Nephron (organoid): Measurements from ENCODE around the gene FANCE.
A peak's percentile ranks its signal among the peaks of the same experiment; 100 is the strongest.

Experiments
- H3K27ac Mint-ChIP-seq, 3 experiments: 2 replicates each; pipeline ENCODE4 v1.8.0; 2020; ENCODE audit warnings: mixed read lengths in 3 of 3, mild to moderate bottlenecking in 2 of 3, moderate library complexity in 1 of 3
- H3K27me3 Mint-ChIP-seq: 2 replicates; pipeline ENCODE4 v1.8.0; 2021; ENCODE audit warnings: low read depth, mild to moderate bottlenecking, moderate library complexity, mixed read lengths
- H3K36me3 Mint-ChIP-seq: 2 replicates; pipeline ENCODE4 v1.8.0; 2020; ENCODE audit warnings: low read depth, mixed read lengths
- H3K4me1 Mint-ChIP-seq: 2 replicates; pipeline ENCODE4 v1.8.0; 2020; ENCODE audit warnings: mixed read lengths
- H3K4me3 Mint-ChIP-seq, 3 experiments: 2 replicates each; pipeline ENCODE4 v1.8.0; 2020; ENCODE audit warnings: mild to moderate bottlenecking in 3 of 3, mixed read lengths in 3 of 3, moderate library complexity in 2 of 3
- H3K9me3 Mint-ChIP-seq: 2 replicates; pipeline ENCODE4 v1.8.0; 2020; ENCODE audit warnings: mixed read lengths
- TF ChIP-seq, protein P1 (sequence below), 3 experiments: fragments of 200-600 bp; sonication (generic); IDR thresholded peaks; one replicate each; pipeline ENCODE4 v1.5.0; 2021; ENCODE audit warnings: antibody characterized with exemption in 3 of 3; ENCODE audit not compliant: unreplicated experiment in 3 of 3

Gene FANCE

GRCh38 chr6:35483062-35483461 lies 30.9 kb downstream of the FANCE start:
- Mint-ChIP-seq H3K27me3 (no peaks in the 10 kb centered on the region), H3K4me1 (peaks cover 28% of the 10 kb centered on the region), H3K4me3 (peak overlapping the region in 2 of 3 experiments; percentile 41 to 46), H3K9me3 (no peaks in the 10 kb centered on the region), H3K27ac (peak overlapping the region; percentile 64 to 93 (median 91)), H3K36me3 (peaks cover 29% of the 10 kb centered on the region)
- TF ChIP-seq, protein P1, sequence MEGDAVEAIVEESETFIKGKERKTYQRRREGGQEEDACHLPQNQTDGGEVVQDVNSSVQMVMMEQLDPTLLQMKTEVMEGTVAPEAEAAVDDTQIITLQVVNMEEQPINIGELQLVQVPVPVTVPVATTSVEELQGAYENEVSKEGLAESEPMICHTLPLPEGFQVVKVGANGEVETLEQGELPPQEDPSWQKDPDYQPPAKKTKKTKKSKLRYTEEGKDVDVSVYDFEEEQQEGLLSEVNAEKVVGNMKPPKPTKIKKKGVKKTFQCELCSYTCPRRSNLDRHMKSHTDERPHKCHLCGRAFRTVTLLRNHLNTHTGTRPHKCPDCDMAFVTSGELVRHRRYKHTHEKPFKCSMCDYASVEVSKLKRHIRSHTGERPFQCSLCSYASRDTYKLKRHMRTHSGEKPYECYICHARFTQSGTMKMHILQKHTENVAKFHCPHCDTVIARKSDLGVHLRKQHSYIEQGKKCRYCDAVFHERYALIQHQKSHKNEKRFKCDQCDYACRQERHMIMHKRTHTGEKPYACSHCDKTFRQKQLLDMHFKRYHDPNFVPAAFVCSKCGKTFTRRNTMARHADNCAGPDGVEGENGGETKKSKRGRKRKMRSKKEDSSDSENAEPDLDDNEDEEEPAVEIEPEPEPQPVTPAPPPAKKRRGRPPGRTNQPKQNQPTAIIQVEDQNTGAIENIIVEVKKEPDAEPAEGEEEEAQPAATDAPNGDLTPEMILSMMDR (IDR thresholded peaks at IDR 0.05; ENCODE audit: unreplicated experiment in 3 of 3), result no peak

DNA sequence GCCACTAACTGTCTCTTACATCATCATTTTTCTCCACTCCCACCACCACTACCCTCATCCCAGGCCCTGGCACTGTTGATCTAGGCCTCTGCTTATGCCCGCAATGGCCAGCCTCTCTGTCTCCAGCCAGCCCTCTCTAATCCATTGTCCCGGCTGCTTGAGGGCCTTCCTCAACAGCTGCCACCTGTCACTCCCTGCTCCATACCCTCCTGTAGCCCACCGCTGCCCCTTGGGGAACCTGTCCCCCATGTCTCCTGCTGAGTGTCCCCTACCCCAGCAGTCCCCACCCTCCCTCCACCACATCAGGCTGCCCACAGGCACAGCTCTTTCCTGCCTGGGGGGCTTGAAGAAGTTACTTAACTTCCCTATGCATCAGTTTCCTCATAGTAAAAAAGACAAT lies 31.4 kb downstream of the FANCE start:
- TF ChIP-seq, protein P1 (IDR thresholded peaks at IDR 0.05; ENCODE audit: unreplicated experiment in 3 of 3), result no peak
- no peaks in the 10 kb centered on the region for H3K27me3 Mint-ChIP-seq
- no peaks in the 10 kb centered on the region for H3K9me3 Mint-ChIP-seq
- H3K27ac Mint-ChIP-seq, result peak overlapping the region; percentile 64 to 93 (median 91)
- peak overlapping the region in 2 of 3 experiments; percentile 41 to 46 for H3K4me3 Mint-ChIP-seq
- peaks cover 33% of the 10 kb centered on the region for H3K4me1 Mint-ChIP-seq
- peaks cover 25% of the 10 kb centered on the region for H3K36me3 Mint-ChIP-seq

GRCh38 chr6:35483893-35484645 lies 31.9 kb downstream of the FANCE start:
- Mint-ChIP-seq H3K36me3 (peaks cover 21% of the 10 kb centered on the region), H3K4me3 (no peak overlapping the region), H3K27ac (peak overlapping the region; percentile 64 to 93 (median 91)), H3K9me3 (no peaks in the 10 kb centered on the region), H3K27me3 (no peaks in the 10 kb centered on the region), H3K4me1 (peaks cover 36% of the 10 kb centered on the region)
- TF ChIP-seq, protein P1 (IDR thresholded peaks at IDR 0.05; ENCODE audit: unreplicated experiment in 3 of 3), result no peak

GRCh38 chr6:35484921-35485392 lies 32.8 kb downstream of the FANCE start:
- Mint-ChIP-seq H3K27ac (peak overlapping the region; percentile 29 to 93 (median 44)), H3K4me3 (no peak overlapping the region), H3K27me3 (no peaks in the 10 kb centered on the region), H3K36me3 (peaks cover 21% of the 10 kb centered on the region), H3K9me3 (no peaks in the 10 kb centered on the region), H3K4me1 (peaks cover 38% of the 10 kb centered on the region)
- TF ChIP-seq, protein P1 (IDR thresholded peaks at IDR 0.05; ENCODE audit: unreplicated experiment in 3 of 3), result no peak

- TF ChIP-seq, protein P1 (IDR thresholded peaks at IDR 0.05; ENCODE audit: unreplicated experiment in 3 of 3), result no peak
- Mint-ChIP-seq H3K9me3 (no peaks in the 10 kb centered on the region), H3K27me3 (no peaks in the 10 kb centered on the region), H3K4me3 (peak overlapping the region in 1 of 3 experiments; percentile 49), H3K27ac (peak overlapping the region in 2 of 3 experiments; percentile 89 to 93), H3K4me1 (peaks cover 43% of the 10 kb centered on the region), H3K36me3 (peaks cover 20% of the 10 kb centered on the region)
Observed at GRCh38 chr6:35485402-35485877, 33.3 kb downstream of the FANCE start.
